Rectal smooth muscle tissue (tissue), 1 donor: ENCODE results near the gene KANSL3.

ENCODE experiments used
- H3K27ac ChIP-seq: one replicate; pipeline ENCODE4 v1.7.0; 2013; ENCODE audit warnings: low read depth, low read length, inconsistent platforms
- H3K27me3 ChIP-seq: one replicate; pipeline ENCODE4 v1.7.0; 2013; ENCODE audit warnings: low read length; ENCODE audit not compliant: control insufficient read depth, insufficient read depth
- H3K36me3 ChIP-seq: one replicate; pipeline ENCODE4 v1.7.0; 2013; ENCODE audit warnings: low read length; ENCODE audit not compliant: control insufficient read depth, insufficient read depth
- H3K4me1 ChIP-seq: one replicate; pipeline ENCODE4 v1.7.0; 2013; ENCODE audit warnings: low read length; ENCODE audit not compliant: control insufficient read depth, insufficient read depth
- H3K4me3 ChIP-seq: one replicate; pipeline ENCODE4 v1.7.0; 2013; ENCODE audit warnings: low read length
- H3K9ac ChIP-seq: one replicate; pipeline ENCODE4 v1.7.0; 2013; ENCODE audit warnings: low read length

KANSL3 gene

GRCh38 chr2:96550787-96551604 is 87.1 kb downstream of the KANSL3 start:
- H3K36me3 ChIP-seq = peaks cover 10% of the 10 kb centered on the region
- H3K4me1 ChIP-seq = no peaks in the 10 kb centered on the region
- H3K4me3 ChIP-seq = no peak overlapping the region
- H3K27ac ChIP-seq = no peak overlapping the region
- H3K9ac ChIP-seq = no peak overlapping the region
- H3K27me3 ChIP-seq = no peaks in the 10 kb centered on the region

GRCh38 chr2:96549967-96550786 is 87.9 kb downstream of the KANSL3 start:
- Histone ChIP-seq H3K4me3 (no peak overlapping the region), H3K27ac (no peak overlapping the region), H3K27me3 (no peaks in the 10 kb centered on the region), H3K36me3 (peaks cover 10% of the 10 kb centered on the region), H3K9ac (no peak overlapping the region), H3K4me1 (no peaks in the 10 kb centered on the region)

- H3K9ac ChIP-seq = no peak overlapping the region
- H3K27ac ChIP-seq = no peak overlapping the region
Observed at GRCh38 chr2:96549466-96549785, 88.7 kb downstream of the KANSL3 start.

GRCh38 chr2:96548558-96549465 is 89.3 kb downstream of the KANSL3 start:
- no peak overlapping the region for H3K27ac ChIP-seq
- H3K27me3 ChIP-seq = no peaks in the 10 kb centered on the region
- no peak overlapping the region for H3K4me3 ChIP-seq
- H3K36me3 ChIP-seq = peaks cover 10% of the 10 kb centered on the region
- no peaks in the 10 kb centered on the region for H3K4me1 ChIP-seq
- H3K9ac ChIP-seq = no peak overlapping the region

More at GRCh38 chr2:96549466-96549785, 88.7 kb downstream of the KANSL3 start:
- no peak overlapping the region for H3K4me3 ChIP-seq
- H3K4me1 ChIP-seq = no peaks in the 10 kb centered on the region
- peaks cover 10% of the 10 kb centered on the region for H3K36me3 ChIP-seq
- no peaks in the 10 kb centered on the region for H3K27me3 ChIP-seq

GRCh38 chr2:96547731-96548171 is 90.4 kb downstream of the KANSL3 start:
- no peak overlapping the region for H3K27ac ChIP-seq
- no peak overlapping the region for H3K9ac ChIP-seq
- H3K27me3 ChIP-seq = no peaks in the 10 kb centered on the region
- H3K36me3 ChIP-seq = peaks cover 10% of the 10 kb centered on the region
- H3K4me3 ChIP-seq = no peak overlapping the region
- H3K4me1 ChIP-seq = no peaks in the 10 kb centered on the region

GRCh38 chr2:96547203-96547641 is 90.9 kb downstream of the KANSL3 start:
- Histone ChIP-seq H3K27ac (no peak overlapping the region), H3K9ac (no peak overlapping the region), H3K36me3 (peaks cover 10% of the 10 kb centered on the region), H3K4me1 (no peaks in the 10 kb centered on the region), H3K4me3 (no peak overlapping the region), H3K27me3 (no peaks in the 10 kb centered on the region)

- peaks cover 10% of the 10 kb centered on the region for H3K36me3 ChIP-seq
Observed at GRCh38 chr2:96546797-96547196, 91.3 kb downstream of the KANSL3 start.

GRCh38 chr2:96546321-96546720 is 91.8 kb downstream of the KANSL3 start:
- no peak overlapping the region for H3K9ac ChIP-seq
- H3K4me1 ChIP-seq = no peaks in the 10 kb centered on the region
- H3K36me3 ChIP-seq = peaks cover 10% of the 10 kb centered on the region
- no peak overlapping the region for H3K4me3 ChIP-seq
- no peak overlapping the region for H3K27ac ChIP-seq
- H3K27me3 ChIP-seq = no peaks in the 10 kb centered on the region

More at GRCh38 chr2:96546797-96547196, 91.3 kb downstream of the KANSL3 start:
- H3K4me1 ChIP-seq = no peaks in the 10 kb centered on the region
- no peak overlapping the region for H3K9ac ChIP-seq
- no peak overlapping the region for H3K27ac ChIP-seq
- no peak overlapping the region for H3K4me3 ChIP-seq
- no peaks in the 10 kb centered on the region for H3K27me3 ChIP-seq
